GM18505 (cell line): ENCODE results near the gene TMEM252.

Experiments
- ATAC-seq: cut with Tn5 transposase; IDR thresholded peaks from one replicate; pipeline ENCODE4 v1.9.1; 2021; ENCODE audit not compliant: unreplicated experiment
- POLR2A ChIP-seq: IDR thresholded peaks from 4 replicates; pipeline ENCODE4 v1.6.1; 2011; ENCODE audit warnings: borderline replicate concordance; ENCODE audit not compliant: insufficient read depth, insufficient read length; ENCODE audit errors: extremely low read depth

Gene TMEM252

GRCh38 chr9:68497629-68498028, 43.1 kb downstream of the TMEM252 start:
- no peak for TF ChIP-seq POLR2A
- ATAC-seq: no peak

GRCh38 chr9:68496356-68496755, 44.3 kb downstream of the TMEM252 start:
- no peak for TF ChIP-seq POLR2A
- ATAC-seq: no peak

- ATAC-seq: no peak
- TF ChIP-seq POLR2A: no peak
Observed at GRCh38 chr9:68495247-68495646, 45.4 kb downstream of the TMEM252 start.

- ATAC-seq: no peak
- no peak for TF ChIP-seq POLR2A
Observed at GRCh38 chr9:68493958-68494577, 46.6 kb downstream of the TMEM252 start.

GRCh38 chr9:68493541-68493940, 47.1 kb downstream of the TMEM252 start:
- ATAC-seq: no peak
- TF ChIP-seq POLR2A: no peak

- no peak for ATAC-seq
- TF ChIP-seq POLR2A: no peak
Observed at GRCh38 chr9:68492806-68493205, 47.9 kb downstream of the TMEM252 start.

- no peak for TF ChIP-seq POLR2A
- ATAC-seq: no peak
Observed at GRCh38 chr9:68489646-68490045, 51.0 kb downstream of the TMEM252 start.

- no peak for ATAC-seq
- TF ChIP-seq POLR2A: no peak
Observed at GRCh38 chr9:68488126-68488525, 52.6 kb downstream of the TMEM252 start.
